MM.1S (cell line): ENCODE measurements around the gene AASDHPPT.

Source experiments
- CTCF ChIP-seq: fragments of 300-600 bp; sonication (generic); IDR thresholded peaks from 2 replicates; pipeline ENCODE4 v1.5.1; 2016; ENCODE audit warnings: antibody characterized with exemption, low read length, mixed read lengths
- EZH2 ChIP-seq: fragments of 300-600 bp; sonication (generic); optimal IDR thresholded peaks from 2 replicates; pipeline ENCODE3; 2017; ENCODE audit warnings: low read depth, mild to moderate bottlenecking, antibody characterized with exemption, low read length, mixed read lengths
- EZH2phosphoT487 ChIP-seq: fragments of 300-600 bp; sonication (generic); IDR thresholded peaks from 2 replicates; pipeline ENCODE4 v1.6.1; 2018; ENCODE audit warnings: antibody characterized with exemption, low read length

- TF ChIP-seq CTCF (no peak), EZH2phosphoT487 (no peak), EZH2 (no peak)
These were observed 60.3 kb downstream of the AASDHPPT start for GRCh38 chr11:106137758-106138157.
